B cell (primary cell): ENCODE data around the gene BCAM. TPM values are rescaled to one million over a fixed set of nuclear protein-coding genes. Genes with fewer than 3 reads are reported as not detected.

Source experiments
- ATAC-seq: fragments of 200-7000 bp; cut with Tn5 transposase; one replicate; pipeline ENCODE4 v1.10.0; 2021; ENCODE audit warnings: low read depth, mild to moderate bottlenecking, moderate number of reproducible peaks, moderate library complexity
- CTCF ChIA-PET: fragments of 350-600 bp; sonication (Branson Sonifier 250); formaldehyde crosslinking; loops from one replicate; lab custom pipeline; 2021; ENCODE audit warnings: antibody characterized with exemption, inconsistent platforms; lab: Charles Lee
- POLR2A ChIA-PET: fragments of 350-600 bp; sonication (Branson Sonifier 250); formaldehyde crosslinking; loops from one replicate; lab custom pipeline; 2021; ENCODE audit warnings: antibody characterized with exemption; lab: Charles Lee
- DNase-seq: peaks from one replicate; pipeline ENCODE4 v3.0.0; 2013
- H2AFZ ChIP-seq: 2 replicates; pipeline ENCODE4 v1.6.1; 2012; ENCODE audit warnings: mild to moderate bottlenecking, low read depth, low read length; ENCODE audit not compliant: insufficient read depth, poor library complexity, severe bottlenecking
- H3K27ac ChIP-seq, 2 donors: 1 replicate in 1 of 2; 2 replicates in 1 of 2; pipeline ENCODE4 v1.5.1; 2012 to 2013; ENCODE audit warnings: low read length in 2 of 2, mild to moderate bottlenecking in 2 of 2, moderate library complexity in 1 of 2
- H3K27me3 ChIP-seq, 4 experiments: fragments of 200-600 bp in 1 of 4; sonication (generic) in 1 of 4; replicated peaks in 1 of 4; 1 replicate in 2 of 4; 2 replicates in 2 of 4; pipeline versions ENCODE4 v1.6.1 to v1.7.0; 2013 to 2016; ENCODE audit warnings: low read length in 3 of 4, mild to moderate bottlenecking in 2 of 4, mixed read lengths in 1 of 4, moderate library complexity in 1 of 4; ENCODE audit not compliant: insufficient read depth in 4 of 4, control insufficient read depth in 3 of 4; ENCODE audit errors: control extremely low read depth in 1 of 4
- H3K36me3 ChIP-seq, 2 experiments: replicated peaks in 1 of 2; 1 replicate in 1 of 2; 2 replicates in 1 of 2; pipeline versions ENCODE4 v1.6.1 to v1.7.1; 2013; ENCODE audit warnings: low read length in 1 of 2; ENCODE audit not compliant: insufficient read depth in 2 of 2, control insufficient read depth in 1 of 2; ENCODE audit errors: control extremely low read depth in 1 of 2, extremely low read depth in 1 of 2
- H3K4me1 ChIP-seq, 2 donors: fragments of 200-600 bp in 1 of 2; sonication (generic) in 1 of 2; 1 replicate in 1 of 2; 2 replicates in 1 of 2; pipeline versions ENCODE4 v1.5.1 to v1.6.1; 2013 to 2017; ENCODE audit warnings: low read length in 2 of 2; ENCODE audit not compliant: control insufficient read depth in 2 of 2, insufficient read depth in 2 of 2
- H3K4me2 ChIP-seq: replicated peaks from 2 replicates; pipeline ENCODE3; 2012; ENCODE audit warnings: mild to moderate bottlenecking, low read depth, low read length; ENCODE audit not compliant: poor library complexity, severe bottlenecking
- H3K4me3 ChIP-seq, 5 experiments: fragments of 200-600 bp in 1 of 5; sonication (generic) in 1 of 5; 1 replicate in 3 of 5; 2 replicates in 2 of 5; pipeline versions ENCODE4 v1.5.1 to v1.7.0; 2011 to 2016; ENCODE audit warnings: low read length in 4 of 5, mild to moderate bottlenecking in 4 of 5, low read depth in 2 of 5, control low read depth in 1 of 5, moderate library complexity in 1 of 5; ENCODE audit not compliant: insufficient read depth in 1 of 5; ENCODE audit errors: control extremely low read depth in 1 of 5, extremely low read depth in 1 of 5
- H3K79me2 ChIP-seq: fragments of 200-600 bp; sonication (generic); one replicate; pipeline ENCODE4 v1.6.0; 2016; ENCODE audit warnings: low read length; ENCODE audit not compliant: control insufficient read depth, insufficient read depth
- H3K9ac ChIP-seq: fragments of 200-600 bp; sonication (generic); 2 replicates; pipeline ENCODE4 v1.6.1; 2017; ENCODE audit warnings: mild to moderate bottlenecking, low read length, moderate library complexity
- H3K9me3 ChIP-seq, 3 donors: one replicate each; pipeline versions ENCODE4 v1.6.1 to v1.7.1; 2013; ENCODE audit warnings: low read length in 2 of 3; ENCODE audit not compliant: control insufficient read depth in 2 of 3, insufficient read depth in 1 of 3; ENCODE audit errors: control extremely low read depth in 1 of 3
- H4K20me1 ChIP-seq: 2 replicates; pipeline ENCODE4 v1.6.0; 2012; ENCODE audit warnings: mild to moderate bottlenecking, low read length; ENCODE audit not compliant: insufficient read depth, control insufficient read depth, poor library complexity, severe bottlenecking
- H3K27ac Mint-ChIP-seq: one replicate; pipeline ENCODE4 v1.8.0; 2021; ENCODE audit warnings: mixed read lengths
- H3K27me3 Mint-ChIP-seq: one replicate; pipeline ENCODE4 v1.8.0; 2021; ENCODE audit warnings: mixed read lengths
- H3K4me1 Mint-ChIP-seq: one replicate; pipeline ENCODE4 v1.8.0; 2021; ENCODE audit warnings: mixed read lengths
- H3K4me3 Mint-ChIP-seq: one replicate; pipeline ENCODE4 v1.8.0; 2021; ENCODE audit warnings: mixed read lengths
- H3K9me3 Mint-ChIP-seq: one replicate; pipeline ENCODE4 v1.8.0; 2022; ENCODE audit warnings: mixed read lengths; ENCODE audit not compliant: insufficient read depth
- EZH2 ChIP-seq: IDR thresholded peaks from 2 replicates; pipeline ENCODE4 v1.6.1; 2012; ENCODE audit warnings: borderline replicate concordance, low read depth, mild to moderate bottlenecking, moderate library complexity, low read length; ENCODE audit not compliant: insufficient read depth, poor library complexity, severe bottlenecking
- WGBS: methylation state at CpG from one replicate; pipeline ENCODE4 v1.1.5; 2013; ENCODE audit warnings: missing lambda C conversion rate; ENCODE audit not compliant: insufficient coverage; 5-methylcytosine and 5-hydroxymethylcytosine counted together
- intact Hi-C: fragments of 100-400 bp; cut with micrococcal nuclease; formaldehyde crosslinking; loops from one replicate; pipeline ENCODE4 v1.10.0; 2022
- polyA plus RNA-seq: library from polyadenylated mRNA; depleted of rRNA; stranded (reverse); fragments of >200 nt; gene quantifications from 2 replicates; pipeline ENCODE4 v1.2.3, GENCODE V29; 2012
- total RNA-seq, 2 donors: library from RNA; stranded (reverse); fragments of 120-200 nt in 1 of 2; gene quantifications; 1 replicate in 1 of 2; 2 replicates in 1 of 2; pipeline versions ENCODE4 v1.2.3 to v1.2.4, GENCODE V29; 2013 to 2022
- TF ChIP-seq, protein P1 (sequence below): fragments of 200-600 bp; IDR thresholded peaks from one replicate; pipeline ENCODE4 v1.8.0; 2022; ENCODE audit warnings: antibody characterized with exemption, mild to moderate bottlenecking

Gene BCAM
- total and polyA plus RNA-seq, 2 donors (not counting 1 experiment from before 2014, with no cell fraction given) = not detected

DNA sequence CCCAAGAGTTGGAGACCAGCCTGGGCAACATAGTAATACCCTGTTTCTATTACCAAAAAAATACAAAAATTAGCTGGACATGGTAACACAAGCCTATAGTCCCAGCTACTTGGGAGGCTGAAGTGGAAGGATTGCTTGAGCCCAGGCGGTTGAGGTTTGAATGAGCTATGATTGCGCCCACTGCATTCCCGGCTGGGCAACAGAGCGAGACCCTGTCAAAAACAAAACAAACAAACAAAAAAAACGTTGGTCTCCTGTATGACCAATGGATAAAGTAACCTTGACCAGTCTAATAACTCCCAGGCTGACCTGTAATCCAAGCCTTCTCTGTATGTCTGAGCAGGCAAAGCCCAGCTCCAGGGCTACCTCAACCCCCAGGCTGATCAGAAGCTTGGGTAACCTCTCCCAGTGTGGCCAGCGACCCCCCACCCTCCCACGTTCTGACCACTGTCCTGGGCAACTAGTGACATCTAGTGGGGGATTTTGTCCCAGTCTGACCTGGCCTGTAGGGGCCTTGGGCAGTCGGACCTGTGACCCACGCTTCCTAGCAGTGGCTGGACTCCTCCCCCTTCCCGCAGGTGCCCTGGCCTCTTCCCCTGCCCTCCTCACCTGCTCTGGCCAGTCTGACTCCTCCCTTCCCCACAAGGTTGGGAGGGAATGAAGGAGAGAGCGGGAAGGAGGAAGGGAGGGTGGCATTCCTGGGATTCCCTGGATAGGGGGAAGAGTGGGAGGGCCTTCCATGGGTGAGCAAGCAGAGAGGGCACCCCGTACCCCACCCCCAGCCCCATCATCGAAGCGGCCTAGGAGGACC, 1.0 kb upstream of the BCAM start:
- Histone ChIP-seq H3K9ac (no peak overlapping the region), H3K36me3 (no peaks in the 10 kb centered on the region), H3K27me3 (peaks cover 0 to 31% (median 7%) of the 10 kb centered on the region in 4 experiments), H3K79me2 (no peaks in the 10 kb centered on the region), H4K20me1 (no peaks in the 10 kb centered on the region), H3K9me3 (peaks cover 0 to 7% (median 0%) of the 10 kb centered on the region in 3 donors), H3K4me2 (no peak overlapping the region), H3K27ac (no peak overlapping the region), H3K4me3 (no peak overlapping the region), H3K4me1 (peaks cover 10% of the 10 kb centered on the region in 2 donors), H2AFZ (no peak overlapping the region)
- no peak overlapping the region for H3K27ac Mint-ChIP-seq
- POLR2A ChIA-PET = interaction anchor here (0.6 kb wide), 1 partner anchor 121 kb away, joined by 3 read pairs; no protein-coding TSS in a partner anchor
- CTCF ChIA-PET = interaction anchor here (0.9 to 2.4 kb wide), 4 partner anchors 13 to 83 kb away, joined by 3 to 11 read pairs (median 6); no protein-coding TSS in a partner anchor
- intact Hi-C loops = loop anchor here (10.0 kb wide), 1 partner anchor 437 kb away; the partner anchor contains the start of gene EXOC3L2
- peaks cover 9% of the 10 kb centered on the region for H3K4me1 Mint-ChIP-seq
- ATAC-seq (no peak), DNase-seq (no peak)
- TF ChIP-seq, protein P1, sequence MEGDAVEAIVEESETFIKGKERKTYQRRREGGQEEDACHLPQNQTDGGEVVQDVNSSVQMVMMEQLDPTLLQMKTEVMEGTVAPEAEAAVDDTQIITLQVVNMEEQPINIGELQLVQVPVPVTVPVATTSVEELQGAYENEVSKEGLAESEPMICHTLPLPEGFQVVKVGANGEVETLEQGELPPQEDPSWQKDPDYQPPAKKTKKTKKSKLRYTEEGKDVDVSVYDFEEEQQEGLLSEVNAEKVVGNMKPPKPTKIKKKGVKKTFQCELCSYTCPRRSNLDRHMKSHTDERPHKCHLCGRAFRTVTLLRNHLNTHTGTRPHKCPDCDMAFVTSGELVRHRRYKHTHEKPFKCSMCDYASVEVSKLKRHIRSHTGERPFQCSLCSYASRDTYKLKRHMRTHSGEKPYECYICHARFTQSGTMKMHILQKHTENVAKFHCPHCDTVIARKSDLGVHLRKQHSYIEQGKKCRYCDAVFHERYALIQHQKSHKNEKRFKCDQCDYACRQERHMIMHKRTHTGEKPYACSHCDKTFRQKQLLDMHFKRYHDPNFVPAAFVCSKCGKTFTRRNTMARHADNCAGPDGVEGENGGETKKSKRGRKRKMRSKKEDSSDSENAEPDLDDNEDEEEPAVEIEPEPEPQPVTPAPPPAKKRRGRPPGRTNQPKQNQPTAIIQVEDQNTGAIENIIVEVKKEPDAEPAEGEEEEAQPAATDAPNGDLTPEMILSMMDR = no peak
- TF ChIP-seq EZH2 = no peak
- H3K9me3 Mint-ChIP-seq = no peaks in the 10 kb centered on the region
- WGBS = 12% methylated on average over 5 of the region's 14 CpGs
- peaks cover 30% of the 10 kb centered on the region for H3K27me3 Mint-ChIP-seq
- peak overlapping the region; percentile 23 for H3K4me3 Mint-ChIP-seq
